CD4-positive, alpha-beta T cell treated with Interleukin-15 for 1 hour (primary cell): Measurements from ENCODE around the gene ZNF823.
"Not testable (repeated sequence)": the region's sequence is repeated elsewhere in the genome, so short reads cannot be mapped to it uniquely, and the experiment has no call there.

Experiments used
- DNase-seq: peaks from one replicate; pipeline ENCODE4 v3.0.0-alpha.2; 2020

Gene ZNF823

DNA sequence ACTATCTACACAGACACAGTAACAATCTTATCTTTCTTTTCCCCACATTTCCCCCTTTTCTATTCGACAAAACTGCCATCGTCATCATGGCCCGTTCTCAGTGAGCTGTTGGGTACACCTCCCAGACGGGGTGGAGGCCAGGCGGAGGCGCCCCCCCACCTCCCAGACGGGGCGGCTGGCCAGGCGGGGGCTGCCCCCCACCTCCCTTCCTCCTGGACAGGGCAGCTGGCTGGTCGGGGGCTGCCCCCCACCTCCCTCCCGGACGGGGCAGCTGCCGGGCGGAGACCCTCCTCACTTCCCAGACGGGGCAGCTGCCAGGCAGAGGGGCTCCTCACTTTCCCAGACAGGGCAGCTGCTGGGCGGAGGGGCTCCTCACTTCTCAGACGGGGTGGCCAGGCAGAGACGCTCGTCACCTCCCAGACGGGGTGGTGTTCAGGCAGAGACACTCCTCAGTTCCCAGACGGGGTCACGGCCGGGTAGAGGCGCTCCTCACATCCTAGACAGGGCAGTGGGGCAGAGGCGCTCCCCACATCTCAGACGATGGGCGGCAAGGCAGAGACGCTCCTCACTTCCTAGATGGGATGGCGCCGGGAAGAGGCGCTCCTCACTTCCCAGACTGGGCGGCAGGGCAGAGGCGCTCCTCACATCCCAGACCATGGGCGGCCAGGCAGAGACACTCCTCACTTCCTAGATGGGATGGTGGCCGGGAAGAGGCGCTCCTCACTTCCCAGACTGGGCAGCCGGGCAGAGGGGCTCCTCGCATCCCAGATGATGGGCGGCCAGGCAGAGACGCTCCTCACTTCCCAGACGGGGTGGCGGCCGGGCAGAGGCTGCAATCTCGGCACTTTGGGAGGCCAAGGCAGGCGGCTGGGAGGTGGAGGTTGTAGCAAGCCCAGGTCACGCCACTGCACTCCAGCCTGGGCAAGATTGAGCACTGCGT, 61.8 kb downstream of the ZNF823 start:
- DNase-seq = not testable (repeated sequence)

DNA sequence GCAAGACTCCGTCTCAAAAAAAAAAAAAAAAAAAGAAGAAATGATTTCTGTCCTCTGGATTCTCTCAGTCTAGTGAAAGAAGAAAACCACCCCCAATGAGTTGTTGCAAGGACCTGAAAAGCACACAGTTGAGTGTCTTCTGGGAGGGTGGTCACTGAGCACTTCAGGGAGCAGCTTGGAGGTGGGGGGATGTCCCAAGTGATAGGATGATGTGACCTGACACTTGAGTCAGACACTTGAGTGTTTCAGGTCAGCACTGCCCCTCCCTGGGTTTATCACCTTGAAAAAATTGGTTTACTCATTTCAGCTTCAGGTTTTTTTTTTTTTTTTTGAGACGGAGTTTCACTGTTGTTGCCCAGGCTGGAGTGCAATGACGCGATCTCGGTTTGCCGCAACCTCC, 63.2 kb downstream of the ZNF823 start:
- no peak for DNase-seq

GRCh38 chr19:11674067-11674492, 64.7 kb downstream of the ZNF823 start:
- no peak for DNase-seq

DNA sequence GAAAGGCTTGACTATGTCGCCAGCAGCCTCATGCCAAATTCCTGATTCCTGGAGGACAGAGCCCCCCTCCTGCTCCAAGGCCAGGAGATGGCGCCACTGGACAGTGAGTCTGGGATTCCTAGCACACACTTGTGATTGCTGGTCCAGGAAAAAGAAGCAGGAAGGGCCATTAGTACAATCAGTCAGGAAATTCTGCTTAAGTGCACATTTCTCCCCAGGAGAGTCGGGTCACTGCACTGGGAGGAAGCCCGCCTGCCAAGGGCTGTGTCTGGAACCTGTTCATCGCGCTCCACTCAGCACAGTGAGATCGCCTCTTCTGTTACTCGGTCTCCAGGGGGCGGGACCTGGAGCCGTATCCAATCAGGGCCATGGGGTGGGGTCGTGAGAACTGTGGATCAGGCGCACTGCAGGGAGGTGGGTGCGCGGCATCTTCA, 65.1 kb downstream of the ZNF823 start:
- no peak for DNase-seq
